ENCODE data around the gene VCAM1.
A peak's percentile ranks its signal among the peaks of the same experiment; 100 is the strongest.
"Not testable (repeated sequence)": the region's sequence is repeated elsewhere in the genome, so short reads cannot be mapped to it uniquely, and the experiment has no call there.

The VCAM1 gene

GRCh38 chr1:100778748-100779147 lies 59.2 kb downstream of the VCAM1 start:
- in situ Hi-C loops (cut with HindIII; ENCODE audit: low sequenced_read_pairs) = loop anchor here (5.0 kb wide), 1 partner anchor 69 kb away; no protein-coding TSS in a partner anchor
- no peak for DNase-seq (ENCODE audit: low read depth)
- no peak for TF ChIP-seq CTCF (IDR thresholded peaks at IDR 0.05; ENCODE audit: low read depth, low read length, missing control alignments)
- no peak overlapping the region for H3K4me3 ChIP-seq (ENCODE audit: low read depth, low read length)

GRCh38 chr1:100780814-100781213 lies 61.3 kb downstream of the VCAM1 start:
- in situ Hi-C loops (cut with HindIII; ENCODE audit: low sequenced_read_pairs) = no loop called here
- H3K4me3 ChIP-seq (ENCODE audit: low read depth, low read length) = no peak overlapping the region
- DNase-seq (ENCODE audit: low read depth) = no peak
- TF ChIP-seq CTCF (IDR thresholded peaks at IDR 0.05; ENCODE audit: low read depth, low read length, missing control alignments) = no peak

GRCh38 chr1:100781728-100782127 lies 62.2 kb downstream of the VCAM1 start:
- H3K4me3 ChIP-seq (ENCODE audit: low read depth, low read length); DNase-seq (ENCODE audit: low read depth); in situ Hi-C loops (cut with HindIII; ENCODE audit: low sequenced_read_pairs): not testable (repeated sequence)

GRCh38 chr1:100782473-100783039 lies 63.0 kb downstream of the VCAM1 start:
- H3K4me3 ChIP-seq (ENCODE audit: low read depth, low read length) = no peak overlapping the region
- TF ChIP-seq CTCF (IDR thresholded peaks at IDR 0.05; ENCODE audit: low read depth, low read length, missing control alignments) = no peak
- DNase-seq (ENCODE audit: low read depth) = no peak
- in situ Hi-C loops (cut with HindIII; ENCODE audit: low sequenced_read_pairs) = no loop called here

- H3K4me3 ChIP-seq (ENCODE audit: low read depth, low read length) = no peak overlapping the region
- TF ChIP-seq CTCF (IDR thresholded peaks at IDR 0.05; ENCODE audit: low read depth, low read length, missing control alignments) = no peak
- DNase-seq (ENCODE audit: low read depth) = peak; percentile 81
- in situ Hi-C loops (cut with HindIII; ENCODE audit: low sequenced_read_pairs) = no loop called here
Measured at GRCh38 chr1:100785470-100786052, 66.0 kb downstream of the VCAM1 start.

- no peak overlapping the region for H3K4me3 ChIP-seq (ENCODE audit: low read depth, low read length)
- in situ Hi-C loops (cut with HindIII; ENCODE audit: low sequenced_read_pairs) = no loop called here
- no peak for DNase-seq (ENCODE audit: low read depth)
- TF ChIP-seq CTCF (IDR thresholded peaks at IDR 0.05; ENCODE audit: low read depth, low read length, missing control alignments) = no peak
Measured at GRCh38 chr1:100786870-100787269, 67.3 kb downstream of the VCAM1 start.

Measured in astrocyte of the cerebellum (primary cell).